ENCODE data around the gene NSUN6.

DNA sequence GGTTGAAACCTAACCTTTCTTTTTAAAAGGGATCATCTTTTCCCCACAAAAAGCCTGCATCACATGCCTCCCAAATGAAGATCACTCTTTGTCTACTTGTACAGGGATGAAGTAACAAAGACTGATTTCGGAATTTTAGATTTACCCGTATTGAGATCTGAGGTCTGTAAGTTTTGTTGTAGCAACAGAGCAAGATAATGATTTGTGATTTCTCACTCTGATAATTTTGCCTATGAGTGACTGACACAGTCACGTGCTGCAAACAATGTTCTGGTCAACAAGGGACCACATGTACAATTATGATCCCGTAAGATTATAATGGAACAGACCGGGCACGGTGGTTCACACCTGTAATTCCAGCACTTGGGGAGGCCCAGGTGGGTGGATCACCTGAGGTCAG, 39.2 kb upstream of the NSUN6 start:
- TF ChIP-seq POLR2AphosphoS5 (IDR thresholded peaks at IDR 0.05; ENCODE audit: borderline replicate concordance, low read depth, low read length) (no peak), EZH2 (IDR thresholded peaks at IDR 0.05) (no peak)
